CD14-positive monocyte (primary cell): ENCODE data around the gene PADI6. TPM values are rescaled to one million over a fixed set of nuclear protein-coding genes. Genes with fewer than 3 reads are reported as not detected.
A peak's percentile ranks its signal among the peaks of the same experiment; 100 is the strongest.

Experiments
- DNase-seq, 3 donors: peaks; one replicate each; pipeline ENCODE4 v3.0.0-alpha.2; 2011 to 2022
- H2AFZ ChIP-seq: 2 replicates; pipeline ENCODE4 v1.6.0; 2012; ENCODE audit warnings: mild to moderate bottlenecking, low read depth, low read length, inconsistent platforms; ENCODE audit not compliant: insufficient read depth, poor library complexity, severe bottlenecking
- H3K27ac ChIP-seq, 2 donors: 1 replicate in 1 of 2; 2 replicates in 1 of 2; pipeline ENCODE4 v1.5.1; 2012 to 2013; ENCODE audit warnings: low read length in 2 of 2, control low read depth in 1 of 2, inconsistent platforms in 1 of 2, low read depth in 1 of 2, mild to moderate bottlenecking in 1 of 2
- H3K27me3 ChIP-seq, 2 donors: one replicate each; pipeline versions ENCODE4 v1.6.0 to v1.6.1; 2011 to 2013; ENCODE audit warnings: low read length in 2 of 2; ENCODE audit not compliant: control insufficient read depth in 2 of 2, insufficient read depth in 2 of 2
- H3K36me3 ChIP-seq, 2 donors: replicated peaks in 1 of 2; 1 replicate in 1 of 2; 2 replicates in 1 of 2; pipeline versions ENCODE4 v1.5.1 to v1.6.1; 2012 to 2013; ENCODE audit warnings: low read length in 2 of 2, control low read depth in 1 of 2, inconsistent platforms in 1 of 2, mild to moderate bottlenecking in 1 of 2; ENCODE audit not compliant: insufficient read depth in 2 of 2, control insufficient read depth in 1 of 2
- H3K4me1 ChIP-seq, 2 donors: 1 replicate in 1 of 2; 2 replicates in 1 of 2; pipeline versions ENCODE4 v1.5.1 to v1.6.1; 2012 to 2013; ENCODE audit warnings: low read length in 2 of 2, control low read depth in 1 of 2, inconsistent platforms in 1 of 2, mild to moderate bottlenecking in 1 of 2, moderate library complexity in 1 of 2; ENCODE audit not compliant: insufficient read depth in 2 of 2, control insufficient read depth in 1 of 2
- H3K4me2 ChIP-seq: replicated peaks from 2 replicates; pipeline ENCODE3; 2012; ENCODE audit warnings: low read length, moderate library complexity, mild to moderate bottlenecking; ENCODE audit not compliant: poor library complexity, severe bottlenecking; ENCODE audit errors: extremely low read depth
- H3K4me3 ChIP-seq, 3 experiments: fragments of 200-600 bp in 1 of 3; sonication (generic) in 1 of 3; replicated peaks in 1 of 3; 1 replicate in 2 of 3; 2 replicates in 1 of 3; pipeline ENCODE4 v1.5.1; 2011 to 2013; ENCODE audit warnings: low read length in 3 of 3, mild to moderate bottlenecking in 3 of 3, control low read depth in 2 of 3, low read depth in 2 of 3, inconsistent platforms in 1 of 3, moderate library complexity in 1 of 3
- H3K79me2 ChIP-seq: 2 replicates; pipeline ENCODE4 v1.6.0; 2012; ENCODE audit warnings: mild to moderate bottlenecking, control low read depth, inconsistent platforms, low read length, moderate library complexity; ENCODE audit not compliant: insufficient read depth
- H3K9ac ChIP-seq: 2 replicates; pipeline ENCODE4 v1.6.0; 2017; ENCODE audit warnings: low read length, mild to moderate bottlenecking; ENCODE audit not compliant: insufficient read depth, poor library complexity, severe bottlenecking
- H3K9me3 ChIP-seq, 2 donors: replicated peaks in 1 of 2; 1 replicate in 1 of 2; 2 replicates in 1 of 2; pipeline versions ENCODE4 v1.5.1 to v1.6.1; 2012 to 2013; ENCODE audit warnings: low read length in 2 of 2, control low read depth in 1 of 2; ENCODE audit not compliant: control insufficient read depth in 1 of 2, insufficient read depth in 1 of 2
- H4K20me1 ChIP-seq: 2 replicates; pipeline ENCODE4 v1.6.0; 2012; ENCODE audit warnings: mild to moderate bottlenecking, low read length, control low read depth, moderate library complexity; ENCODE audit not compliant: insufficient read depth
- H3K27ac Mint-ChIP-seq, 7 donors: one replicate each; pipeline ENCODE4 v1.8.0; 2020; ENCODE audit warnings: mild to moderate bottlenecking in 7 of 7, mixed read lengths in 7 of 7, moderate library complexity in 6 of 7, inconsistent platforms in 2 of 7
- H3K27me3 Mint-ChIP-seq, 3 donors: one replicate each; pipeline ENCODE4 v1.8.0; 2021 to 2022; ENCODE audit warnings: low read depth in 3 of 3, mild to moderate bottlenecking in 3 of 3, mixed read lengths in 3 of 3, moderate library complexity in 3 of 3, inconsistent platforms in 1 of 3
- H3K36me3 Mint-ChIP-seq, 2 donors: one replicate each; pipeline ENCODE4 v1.8.0; 2020; ENCODE audit warnings: mixed read lengths in 2 of 2, inconsistent platforms in 1 of 2, mild to moderate bottlenecking in 1 of 2
- H3K4me1 Mint-ChIP-seq: one replicate; pipeline ENCODE4 v1.8.0; 2020; ENCODE audit warnings: mild to moderate bottlenecking, mixed read lengths
- H3K4me3 Mint-ChIP-seq, 2 donors: one replicate each; pipeline ENCODE4 v1.8.0; 2020; ENCODE audit warnings: mild to moderate bottlenecking in 2 of 2, mixed read lengths in 2 of 2, moderate library complexity in 1 of 2
- H3K9me3 Mint-ChIP-seq, 7 donors: one replicate each; pipeline ENCODE4 v1.8.0; 2020 to 2022; ENCODE audit warnings: mixed read lengths in 7 of 7, mild to moderate bottlenecking in 6 of 7, moderate library complexity in 6 of 7, inconsistent platforms in 2 of 7
- WGBS: methylation state at CpG from one replicate; pipeline ENCODE4 v1.1.5; 2013; ENCODE audit warnings: missing lambda C conversion rate; ENCODE audit not compliant: insufficient coverage; 5-methylcytosine and 5-hydroxymethylcytosine counted together
- intact Hi-C, 2 donors: fragments of 100-400 bp; cut with micrococcal nuclease; formaldehyde crosslinking; loops; one replicate each; pipeline versions ENCODE4 v1.15.0 to v1.15.1; 2023
- polyA plus RNA-seq, 3 donors: library from polyadenylated mRNA; depleted of rRNA in 1 of 3; unstranded in 2 of 3; stranded (reverse) in 1 of 3; fragments of 300-500 nt in 2 of 3; fragments of >200 nt in 1 of 3; fragmentation: Illumina TruSeq in 2 of 3; gene quantifications; 1 replicate in 2 of 3; 2 replicates in 1 of 3; pipeline ENCODE4 v1.2.3, GENCODE V29; 2012 to 2021
- TF ChIP-seq, protein P1 (sequence below): fragments of 200-600 bp; IDR thresholded peaks from one replicate; pipeline ENCODE4 v1.8.0; 2022; ENCODE audit warnings: antibody characterized with exemption, mild to moderate bottlenecking

The PADI6 gene
- polyA plus RNA-seq, 3 donors = 0.66 to 0.83 (median 0.78) TPM

DNA sequence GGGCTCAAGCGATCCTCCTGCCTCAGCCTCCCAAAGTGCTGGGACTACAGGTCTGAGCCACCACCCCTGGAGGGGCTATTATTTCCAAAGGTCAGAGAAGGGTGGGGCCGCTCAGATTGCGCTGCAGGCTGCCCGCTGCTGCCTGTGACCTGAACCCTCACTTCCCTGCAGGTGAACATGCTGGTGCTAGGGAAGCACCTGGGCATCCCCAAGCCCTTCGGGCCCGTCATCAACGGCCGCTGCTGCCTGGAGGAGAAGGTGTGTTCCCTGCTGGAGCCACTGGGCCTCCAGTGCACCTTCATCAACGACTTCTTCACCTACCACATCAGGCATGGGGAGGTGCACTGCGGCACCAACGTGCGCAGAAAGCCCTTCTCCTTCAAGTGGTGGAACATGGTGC lies 8.6 kb upstream of the PADI6 start:
- Histone ChIP-seq H3K79me2 (no peaks in the 10 kb centered on the region), H3K27me3 (no peaks in the 10 kb centered on the region), H2AFZ (no peak overlapping the region), H3K9ac (no peak overlapping the region), H3K4me3 (no peak overlapping the region), H3K27ac (peak overlapping the region; percentile 8 to 32), H3K4me2 (no peak overlapping the region), H3K9me3 (no peaks in the 10 kb centered on the region), H4K20me1 (no peaks in the 10 kb centered on the region), H3K4me1 (peaks cover 13 to 18% of the 10 kb centered on the region in 2 donors), H3K36me3 (peaks cover 33 to 50% of the 10 kb centered on the region in 2 donors)
- H3K4me3 Mint-ChIP-seq = no peak overlapping the region
- peaks cover 0 to 2% (median 0%) of the 10 kb centered on the region in 3 donors for H3K27me3 Mint-ChIP-seq
- DNase-seq = no peak
- peak overlapping the region; percentile 27 to 68 (median 55) for H3K27ac Mint-ChIP-seq
- H3K9me3 Mint-ChIP-seq = peaks cover 0 to 5% (median 0%) of the 10 kb centered on the region in 7 donors
- 93% methylated on average over 12 of the region's 12 CpGs for WGBS
- intact Hi-C loops = no loop called here
- H3K36me3 Mint-ChIP-seq = peaks cover 36 to 56% of the 10 kb centered on the region in 2 donors
- peaks cover 14% of the 10 kb centered on the region for H3K4me1 Mint-ChIP-seq
- TF ChIP-seq, protein P1, sequence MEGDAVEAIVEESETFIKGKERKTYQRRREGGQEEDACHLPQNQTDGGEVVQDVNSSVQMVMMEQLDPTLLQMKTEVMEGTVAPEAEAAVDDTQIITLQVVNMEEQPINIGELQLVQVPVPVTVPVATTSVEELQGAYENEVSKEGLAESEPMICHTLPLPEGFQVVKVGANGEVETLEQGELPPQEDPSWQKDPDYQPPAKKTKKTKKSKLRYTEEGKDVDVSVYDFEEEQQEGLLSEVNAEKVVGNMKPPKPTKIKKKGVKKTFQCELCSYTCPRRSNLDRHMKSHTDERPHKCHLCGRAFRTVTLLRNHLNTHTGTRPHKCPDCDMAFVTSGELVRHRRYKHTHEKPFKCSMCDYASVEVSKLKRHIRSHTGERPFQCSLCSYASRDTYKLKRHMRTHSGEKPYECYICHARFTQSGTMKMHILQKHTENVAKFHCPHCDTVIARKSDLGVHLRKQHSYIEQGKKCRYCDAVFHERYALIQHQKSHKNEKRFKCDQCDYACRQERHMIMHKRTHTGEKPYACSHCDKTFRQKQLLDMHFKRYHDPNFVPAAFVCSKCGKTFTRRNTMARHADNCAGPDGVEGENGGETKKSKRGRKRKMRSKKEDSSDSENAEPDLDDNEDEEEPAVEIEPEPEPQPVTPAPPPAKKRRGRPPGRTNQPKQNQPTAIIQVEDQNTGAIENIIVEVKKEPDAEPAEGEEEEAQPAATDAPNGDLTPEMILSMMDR = no peak

DNA sequence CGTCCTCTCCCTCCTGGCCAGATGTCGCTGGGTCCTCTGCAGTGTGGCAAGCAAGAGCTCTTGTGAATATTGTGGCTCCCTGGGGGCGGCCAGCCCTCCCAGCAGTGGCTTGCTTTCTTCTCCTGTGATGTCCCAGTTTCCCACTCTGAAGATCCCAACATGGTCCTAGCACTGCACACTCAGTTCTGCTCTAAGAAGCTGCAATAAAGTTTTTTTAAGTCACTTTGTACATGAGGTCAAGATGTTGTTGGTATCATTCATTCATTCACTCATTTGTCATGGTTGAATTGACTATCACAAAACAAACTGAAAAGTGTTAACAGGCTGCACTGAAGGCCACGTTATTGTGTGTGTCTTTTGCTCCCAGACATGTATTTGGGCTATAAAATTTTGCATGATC lies 8.2 kb upstream of the PADI6 start:
- whole genome bisulfite sequencing = 97% methylated on average over 4 of the region's 4 CpGs
- H3K4me3 Mint-ChIP-seq = no peak overlapping the region
- Histone ChIP-seq H3K9ac (no peak overlapping the region), H3K4me1 (peaks cover 13 to 18% of the 10 kb centered on the region in 2 donors), H3K4me3 (no peak overlapping the region), H3K9me3 (no peaks in the 10 kb centered on the region), H3K36me3 (peaks cover 30 to 46% of the 10 kb centered on the region in 2 donors), H3K79me2 (no peaks in the 10 kb centered on the region), H3K27me3 (no peaks in the 10 kb centered on the region), H3K4me2 (no peak overlapping the region), H3K27ac (peak overlapping the region; percentile 8 to 32), H4K20me1 (no peaks in the 10 kb centered on the region), H2AFZ (no peak overlapping the region)
- intact Hi-C loops = no loop called here
- peaks cover 14% of the 10 kb centered on the region for H3K4me1 Mint-ChIP-seq
- TF ChIP-seq, protein P1 = no peak
- H3K27ac Mint-ChIP-seq = peak overlapping the region in 6 of 7 donors; percentile 48 to 68 (median 64)
- peaks cover 2 to 4% (median 2%) of the 10 kb centered on the region in 3 donors for H3K27me3 Mint-ChIP-seq
- H3K9me3 Mint-ChIP-seq = peaks cover 0 to 5% (median 0%) of the 10 kb centered on the region in 7 donors
- H3K36me3 Mint-ChIP-seq = peaks cover 34 to 54% of the 10 kb centered on the region in 2 donors
- no peak for DNase-seq
